ENCODE data around the gene GFI1.

DNA sequence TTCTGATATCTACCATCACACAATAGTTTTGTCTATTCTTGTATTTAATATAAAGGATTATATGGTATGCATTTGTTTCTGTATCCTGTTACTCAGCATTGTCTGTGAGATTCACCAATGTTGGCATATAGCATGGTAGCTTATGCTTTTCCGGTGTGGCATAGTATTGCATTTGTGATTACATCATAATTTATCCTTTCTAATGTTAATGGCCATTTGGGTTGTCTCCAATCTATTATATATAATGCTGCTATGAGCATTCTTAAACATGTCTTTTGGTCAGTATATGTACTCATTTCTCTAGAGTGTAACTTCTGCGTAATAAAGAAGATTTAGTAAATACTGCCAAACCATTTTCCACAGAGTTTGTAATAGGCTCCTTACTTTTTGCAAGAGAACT is 40.9 kb upstream of the GFI1 start:
- no peak for TF ChIP-seq POLR2AphosphoS5 (IDR thresholded peaks at IDR 0.05; ENCODE audit: low read depth, low read length)
- TF ChIP-seq, protein P1, sequence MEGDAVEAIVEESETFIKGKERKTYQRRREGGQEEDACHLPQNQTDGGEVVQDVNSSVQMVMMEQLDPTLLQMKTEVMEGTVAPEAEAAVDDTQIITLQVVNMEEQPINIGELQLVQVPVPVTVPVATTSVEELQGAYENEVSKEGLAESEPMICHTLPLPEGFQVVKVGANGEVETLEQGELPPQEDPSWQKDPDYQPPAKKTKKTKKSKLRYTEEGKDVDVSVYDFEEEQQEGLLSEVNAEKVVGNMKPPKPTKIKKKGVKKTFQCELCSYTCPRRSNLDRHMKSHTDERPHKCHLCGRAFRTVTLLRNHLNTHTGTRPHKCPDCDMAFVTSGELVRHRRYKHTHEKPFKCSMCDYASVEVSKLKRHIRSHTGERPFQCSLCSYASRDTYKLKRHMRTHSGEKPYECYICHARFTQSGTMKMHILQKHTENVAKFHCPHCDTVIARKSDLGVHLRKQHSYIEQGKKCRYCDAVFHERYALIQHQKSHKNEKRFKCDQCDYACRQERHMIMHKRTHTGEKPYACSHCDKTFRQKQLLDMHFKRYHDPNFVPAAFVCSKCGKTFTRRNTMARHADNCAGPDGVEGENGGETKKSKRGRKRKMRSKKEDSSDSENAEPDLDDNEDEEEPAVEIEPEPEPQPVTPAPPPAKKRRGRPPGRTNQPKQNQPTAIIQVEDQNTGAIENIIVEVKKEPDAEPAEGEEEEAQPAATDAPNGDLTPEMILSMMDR (IDR thresholded peaks at IDR 0.05; ENCODE audit: control extremely low read depth in 1 of 3, insufficient read depth in 1 of 3, low read depth in 1 of 3, low read length in 3 of 3) = no peak
- no peak for TF ChIP-seq EZH2 (IDR thresholded peaks at IDR 0.05; ENCODE audit: low read depth, low read length, severe bottlenecking)

Measured in H1 (cell line).